GM18868 (cell line): ENCODE measurements around the gene CUX1.

Source experiments
- ATAC-seq: cut with Tn5 transposase; IDR thresholded peaks from one replicate; pipeline ENCODE4 v1.9.1; 2021; ENCODE audit warnings: mild to moderate bottlenecking, moderate library complexity; ENCODE audit not compliant: unreplicated experiment

The CUX1 gene

GRCh38 chr7:102089175-102090098, 272.0 kb downstream of the CUX1 start:
- no peak for ATAC-seq

- no peak for ATAC-seq
Observed at GRCh38 chr7:102093599-102094315, 276.3 kb downstream of the CUX1 start.

GRCh38 chr7:102094316-102094650, 276.9 kb downstream of the CUX1 start:
- ATAC-seq: no peak

- ATAC-seq: no peak
Observed at GRCh38 chr7:102095321-102096011, 278.0 kb downstream of the CUX1 start.

- no peak for ATAC-seq
Observed at GRCh38 chr7:102096012-102096332, 278.5 kb downstream of the CUX1 start.

GRCh38 chr7:102096706-102097427, 279.4 kb downstream of the CUX1 start:
- ATAC-seq: no peak

GRCh38 chr7:102097601-102098161, 280.3 kb downstream of the CUX1 start:
- no peak for ATAC-seq

GRCh38 chr7:102098986-102099385, 281.6 kb downstream of the CUX1 start:
- no peak for ATAC-seq

GRCh38 chr7:102099474-102099873, 282.0 kb downstream of the CUX1 start:
- ATAC-seq: no peak

GRCh38 chr7:102101111-102101551, 283.7 kb downstream of the CUX1 start:
- no peak for ATAC-seq

- ATAC-seq: no peak
Observed at GRCh38 chr7:102101926-102102325, 284.5 kb downstream of the CUX1 start.

GRCh38 chr7:102103027-102103372, 285.6 kb downstream of the CUX1 start:
- ATAC-seq: no peak

- no peak for ATAC-seq
Observed at GRCh38 chr7:102104245-102104644, 286.8 kb downstream of the CUX1 start.

GRCh38 chr7:102106625-102107024, 289.2 kb downstream of the CUX1 start:
- ATAC-seq: no peak

- no peak for ATAC-seq
Observed at GRCh38 chr7:102107474-102108104, 290.2 kb downstream of the CUX1 start.

GRCh38 chr7:102111061-102112041, 293.9 kb downstream of the CUX1 start:
- ATAC-seq: no peak

- no peak for ATAC-seq
Observed at GRCh38 chr7:102115181-102115580, 297.8 kb downstream of the CUX1 start.

GRCh38 chr7:102115931-102116330, 298.5 kb downstream of the CUX1 start:
- no peak for ATAC-seq

GRCh38 chr7:102117743-102118142, 300.3 kb downstream of the CUX1 start:
- no peak for ATAC-seq
